ENCODE data around the gene CFAP53. TPM values are rescaled to one million over a fixed set of nuclear protein-coding genes. Genes with fewer than 3 reads are reported as not detected.
"Not testable (repeated sequence)": the region's sequence is repeated elsewhere in the genome, so short reads cannot be mapped to it uniquely, and the experiment has no call there.

Gene CFAP53
- total RNA-seq, 1 experiment from 2014 or later: 0.34 TPM

DNA sequence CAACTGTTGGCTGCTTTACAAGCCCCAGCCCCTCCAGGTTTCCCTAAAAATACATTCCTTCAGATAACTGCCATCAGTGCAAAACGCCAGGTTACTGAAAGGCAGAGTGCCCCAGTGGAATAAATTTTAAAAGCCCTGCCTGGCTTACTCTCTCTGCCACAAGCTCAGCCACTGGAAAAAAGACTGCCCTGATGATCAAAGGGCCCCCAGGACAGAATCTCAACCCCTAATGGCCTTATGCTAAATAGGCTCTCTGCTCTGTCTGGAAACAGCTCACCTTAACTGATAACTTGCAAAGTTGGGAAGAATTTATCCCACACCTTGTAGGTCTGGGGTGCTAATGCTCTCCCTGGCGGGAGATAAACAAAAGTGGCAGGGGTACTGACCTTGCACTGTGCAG lies 33.9 kb downstream of the CFAP53 start:
- no peaks in the 10 kb centered on the region for H3K9me2 ChIP-seq (replicated peaks; ENCODE audit: insufficient read depth, low read length)
- H3K36me3 ChIP-seq (ENCODE audit: insufficient read depth, low read length): no peaks in the 10 kb centered on the region
- no peak overlapping the region for H3K9ac ChIP-seq (ENCODE audit: low read length)
- H4K20me1 ChIP-seq (ENCODE audit: insufficient read depth, low read depth, low read length): no peaks in the 10 kb centered on the region
- H3K27me3 ChIP-seq (ENCODE audit: low read length): no peaks in the 10 kb centered on the region
- no peak overlapping the region for H3K4me2 ChIP-seq (ENCODE audit: low read depth, low read length, poor library complexity, severe bottlenecking)
- H3K79me2 ChIP-seq (ENCODE audit: low read length): no peaks in the 10 kb centered on the region
- H3K4me3 ChIP-seq (ENCODE audit: low read length): no peak overlapping the region
- DNase-seq: no peak
- H3K27ac ChIP-seq (ENCODE audit: low read length): no peak overlapping the region
- H2AFZ ChIP-seq (ENCODE audit: low read length): no peak overlapping the region
- H3K4me1 ChIP-seq (ENCODE audit: low read length): no peaks in the 10 kb centered on the region
- H3K9me3 ChIP-seq (ENCODE audit: low read length): no peaks in the 10 kb centered on the region

DNA sequence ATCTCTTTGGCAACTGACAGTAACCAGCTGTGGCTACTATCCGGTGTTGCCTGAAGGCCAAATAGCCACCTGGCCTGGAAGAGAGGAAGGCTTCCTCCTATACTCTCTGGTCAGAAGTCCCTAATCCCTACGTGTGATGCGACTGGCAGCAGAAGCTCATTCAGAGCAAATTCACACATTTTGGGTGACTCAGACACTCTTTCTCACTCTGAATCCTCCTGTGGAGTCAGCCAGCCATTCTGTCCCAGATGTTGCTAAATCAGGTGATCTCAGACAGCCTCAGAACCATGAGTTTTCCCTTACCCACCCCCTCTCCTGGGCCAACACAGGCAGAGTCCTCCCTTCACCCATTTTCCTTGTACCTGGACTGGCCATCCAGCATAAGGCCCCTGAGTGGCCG lies 34.7 kb downstream of the CFAP53 start:
- DNase-seq: no peak

DNA sequence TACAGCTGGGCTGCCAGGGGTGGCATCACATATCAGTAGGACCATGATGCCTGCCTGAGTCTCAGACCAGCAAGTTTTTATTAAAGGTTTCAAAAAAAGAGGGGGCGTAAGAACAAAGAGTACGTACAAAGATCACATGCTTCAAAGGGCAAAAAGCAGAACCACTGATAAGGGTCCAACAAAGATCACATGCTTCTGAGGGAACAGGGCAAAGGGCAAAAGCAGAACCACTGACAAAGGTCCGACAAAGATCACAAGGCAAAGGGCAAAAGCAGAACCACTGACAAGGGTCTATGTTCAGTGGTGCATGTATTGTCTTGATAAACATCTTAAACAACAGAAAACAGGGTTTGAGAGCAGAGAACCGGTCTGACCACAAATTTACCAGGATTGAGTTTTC lies 46.0 kb downstream of the CFAP53 start:
- not testable (repeated sequence) for H3K9me3 ChIP-seq (ENCODE audit: low read length); H3K79me2 ChIP-seq (ENCODE audit: low read length); H3K27me3 ChIP-seq (ENCODE audit: low read length); H3K4me2 ChIP-seq (ENCODE audit: low read depth, low read length, poor library complexity, severe bottlenecking); DNase-seq; H3K36me3 ChIP-seq (ENCODE audit: insufficient read depth, low read length); H3K9ac ChIP-seq (ENCODE audit: low read length); H2AFZ ChIP-seq (ENCODE audit: low read length); H4K20me1 ChIP-seq (ENCODE audit: insufficient read depth, low read depth, low read length); H3K4me3 ChIP-seq (ENCODE audit: low read length); H3K9me2 ChIP-seq (replicated peaks; ENCODE audit: insufficient read depth, low read length); H3K27ac ChIP-seq (ENCODE audit: low read length)
- H3K4me1 ChIP-seq (ENCODE audit: low read length): peaks cover 15% of the 10 kb centered on the region

More for the DNA sequence above, 34.7 kb downstream of the CFAP53 start:
- Histone ChIP-seq H3K4me1 (ENCODE audit: low read length) (no peaks in the 10 kb centered on the region), H3K36me3 (ENCODE audit: insufficient read depth, low read length) (no peaks in the 10 kb centered on the region), H3K4me3 (ENCODE audit: low read length) (no peak overlapping the region), H3K79me2 (ENCODE audit: low read length) (no peaks in the 10 kb centered on the region), H3K9me2 (replicated peaks; ENCODE audit: insufficient read depth, low read length) (no peaks in the 10 kb centered on the region), H3K4me2 (ENCODE audit: low read depth, low read length, poor library complexity, severe bottlenecking) (no peak overlapping the region), H3K9me3 (ENCODE audit: low read length) (no peaks in the 10 kb centered on the region), H4K20me1 (ENCODE audit: insufficient read depth, low read depth, low read length) (no peaks in the 10 kb centered on the region), H2AFZ (ENCODE audit: low read length) (no peak overlapping the region), H3K9ac (ENCODE audit: low read length) (no peak overlapping the region), H3K27ac (ENCODE audit: low read length) (no peak overlapping the region), H3K27me3 (ENCODE audit: low read length) (no peaks in the 10 kb centered on the region)

DNA sequence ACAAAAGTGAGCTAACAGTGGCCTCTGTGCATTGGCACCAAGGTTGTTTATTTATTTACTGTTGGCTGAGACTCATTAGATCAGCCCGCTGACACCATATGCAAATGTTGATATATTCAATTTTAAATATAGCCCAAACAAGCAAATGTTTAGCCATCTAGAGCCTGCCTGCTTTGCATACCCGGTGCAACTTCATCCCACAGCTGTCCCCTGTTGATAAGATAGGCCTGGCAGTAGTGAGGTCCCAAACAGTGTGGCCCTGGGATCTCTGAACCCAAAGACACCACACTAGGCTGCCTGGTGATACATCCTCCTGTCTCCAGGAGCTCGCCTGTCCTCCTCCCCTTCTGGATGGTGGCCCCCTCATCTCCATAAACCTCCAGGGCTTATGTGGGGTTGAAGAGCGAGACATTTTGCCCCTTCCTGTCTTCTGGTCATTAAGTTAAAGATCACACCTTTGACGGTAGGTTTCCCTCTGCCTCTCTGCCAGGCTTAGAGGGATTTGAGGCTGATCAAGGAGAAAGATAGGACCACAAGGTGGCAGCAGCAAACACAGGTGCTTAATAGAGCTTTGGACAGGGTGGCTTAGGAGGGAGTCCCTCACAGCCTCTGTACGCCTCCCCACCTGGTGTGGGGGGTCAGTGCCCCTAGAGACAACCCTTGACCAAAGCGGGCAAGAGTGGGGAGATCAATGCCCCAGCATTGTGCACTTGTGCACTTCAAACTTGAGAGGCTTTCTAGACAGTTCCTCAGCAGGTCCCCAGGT lies 47.7 kb downstream of the CFAP53 start:
- Histone ChIP-seq H4K20me1 (ENCODE audit: insufficient read depth, low read depth, low read length) (no peaks in the 10 kb centered on the region), H3K9me3 (ENCODE audit: low read length) (no peaks in the 10 kb centered on the region), H3K36me3 (ENCODE audit: insufficient read depth, low read length) (no peaks in the 10 kb centered on the region), H3K4me3 (ENCODE audit: low read length) (no peak overlapping the region), H3K4me1 (ENCODE audit: low read length) (peaks cover 15% of the 10 kb centered on the region), H3K4me2 (ENCODE audit: low read depth, low read length, poor library complexity, severe bottlenecking) (peak overlapping the region; percentile 33), H2AFZ (ENCODE audit: low read length) (no peak overlapping the region; the same call in 1 of the 2 replicates), H3K79me2 (ENCODE audit: low read length) (no peaks in the 10 kb centered on the region), H3K9me2 (replicated peaks; ENCODE audit: insufficient read depth, low read length) (no peaks in the 10 kb centered on the region), H3K27ac (ENCODE audit: low read length) (no peak overlapping the region), H3K27me3 (ENCODE audit: low read length) (no peaks in the 10 kb centered on the region), H3K9ac (ENCODE audit: low read length) (no peak overlapping the region; the same call in 1 of the 2 replicates)
- peak; percentile 77 for DNase-seq

DNA sequence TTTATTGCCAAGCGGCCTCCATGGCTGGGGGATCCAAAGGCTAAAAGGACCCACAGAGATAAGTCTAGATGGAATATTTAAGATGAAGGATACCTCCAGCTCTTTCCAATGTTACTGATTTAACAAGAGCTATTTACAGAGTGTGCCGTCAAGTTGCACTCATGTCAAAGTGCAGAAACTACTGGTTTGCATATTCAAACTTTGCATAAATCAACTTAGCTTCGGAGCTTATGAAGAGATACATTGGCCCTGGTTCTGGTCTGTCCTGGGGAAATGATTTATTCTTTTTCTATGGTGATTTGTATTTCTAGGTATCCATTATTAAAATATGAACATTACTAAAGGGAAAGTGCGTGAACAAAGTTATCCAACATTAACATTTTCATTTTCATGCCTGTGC lies 57.0 kb downstream of the CFAP53 start:
- Histone ChIP-seq H3K4me2 (ENCODE audit: low read depth, low read length, poor library complexity, severe bottlenecking) (no peak overlapping the region), H3K27me3 (ENCODE audit: low read length) (no peaks in the 10 kb centered on the region), H3K27ac (ENCODE audit: low read length) (no peak overlapping the region), H4K20me1 (ENCODE audit: insufficient read depth, low read depth, low read length) (no peaks in the 10 kb centered on the region), H3K9me3 (ENCODE audit: low read length) (no peaks in the 10 kb centered on the region), H3K9ac (ENCODE audit: low read length) (no peak overlapping the region), H3K4me1 (ENCODE audit: low read length) (peaks cover 18% of the 10 kb centered on the region), H2AFZ (ENCODE audit: low read length) (no peak overlapping the region), H3K9me2 (replicated peaks; ENCODE audit: insufficient read depth, low read length) (no peaks in the 10 kb centered on the region), H3K79me2 (ENCODE audit: low read length) (no peaks in the 10 kb centered on the region), H3K36me3 (ENCODE audit: insufficient read depth, low read length) (no peaks in the 10 kb centered on the region), H3K4me3 (ENCODE audit: low read length) (no peak overlapping the region)
- DNase-seq: peak; percentile 47

DNA sequence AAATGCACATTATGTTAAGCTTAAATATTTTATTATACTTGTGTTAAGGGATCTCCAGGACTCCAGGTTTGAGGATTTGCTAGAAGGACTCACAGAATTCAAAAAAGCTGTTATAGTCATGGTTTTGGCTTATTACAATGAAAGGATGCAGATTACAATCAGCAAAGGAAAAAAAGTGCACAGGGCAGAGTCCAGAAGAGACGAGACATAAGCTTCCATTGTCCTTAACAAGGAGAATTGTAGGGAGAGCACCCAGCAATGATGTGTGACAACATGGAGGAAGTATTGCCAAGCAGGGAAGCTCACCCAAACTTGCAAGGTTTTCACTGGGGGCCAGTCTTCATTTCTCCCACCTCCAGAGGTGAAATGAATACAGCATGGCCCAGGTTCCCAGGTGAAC lies 58.6 kb downstream of the CFAP53 start:
- peaks cover 17% of the 10 kb centered on the region for H3K4me1 ChIP-seq (ENCODE audit: low read length)

DNA sequence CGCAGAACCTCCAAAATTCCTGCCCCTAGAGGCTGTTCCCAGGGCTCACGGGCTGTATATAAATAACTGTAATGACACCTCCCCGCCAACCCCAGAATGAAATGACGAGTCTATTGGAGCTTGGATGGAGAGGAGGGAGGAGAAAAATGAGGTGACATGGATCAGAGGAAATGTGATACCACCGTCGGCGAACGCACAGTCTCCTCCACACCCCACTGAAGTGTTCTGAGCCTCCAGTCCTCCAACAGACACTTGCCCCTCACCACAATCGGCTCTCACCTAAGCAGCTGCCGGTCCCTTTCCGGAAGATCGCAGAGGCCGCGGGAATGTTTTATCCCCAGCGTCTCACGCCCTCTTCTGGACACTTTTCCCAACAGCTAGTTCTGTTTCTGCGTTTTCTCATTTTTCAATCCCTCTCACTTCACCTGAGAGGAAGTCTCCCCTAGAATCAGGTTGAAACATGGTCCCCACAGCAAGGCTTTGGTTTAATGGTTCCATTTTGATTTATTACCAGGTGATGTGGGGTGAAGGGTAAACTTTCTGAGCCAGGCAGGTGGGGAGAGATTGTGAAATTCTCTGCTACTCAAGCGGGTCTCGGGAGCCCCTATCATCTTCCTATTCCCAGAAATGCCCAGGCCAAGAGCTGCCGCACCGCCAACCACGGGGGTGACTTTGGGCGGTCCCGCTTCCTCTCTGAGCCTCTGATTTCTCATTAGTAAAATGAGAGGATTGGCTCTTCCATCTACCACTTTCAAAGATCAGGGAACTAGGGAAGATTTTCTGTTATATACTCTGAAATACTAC lies 62.3 kb downstream of the CFAP53 start:
- no peak for DNase-seq
- H3K36me3 ChIP-seq (ENCODE audit: insufficient read depth, low read length): no peaks in the 10 kb centered on the region
- no peaks in the 10 kb centered on the region for H3K79me2 ChIP-seq (ENCODE audit: low read length)
- no peak overlapping the region for H3K9ac ChIP-seq (ENCODE audit: low read length)
- no peak overlapping the region for H2AFZ ChIP-seq (ENCODE audit: low read length)
- H3K4me1 ChIP-seq (ENCODE audit: low read length): peaks cover under 1% of the 10 kb centered on the region
- no peak overlapping the region for H3K27ac ChIP-seq (ENCODE audit: low read length)
- H3K9me2 ChIP-seq (replicated peaks; ENCODE audit: insufficient read depth, low read length): no peaks in the 10 kb centered on the region
- H3K4me2 ChIP-seq (ENCODE audit: low read depth, low read length, poor library complexity, severe bottlenecking): no peak overlapping the region
- no peaks in the 10 kb centered on the region for H3K27me3 ChIP-seq (ENCODE audit: low read length)
- no peaks in the 10 kb centered on the region for H4K20me1 ChIP-seq (ENCODE audit: insufficient read depth, low read depth, low read length)
- H3K4me3 ChIP-seq (ENCODE audit: low read length): no peak overlapping the region
- H3K9me3 ChIP-seq (ENCODE audit: low read length): no peaks in the 10 kb centered on the region

More for the DNA sequence above, 58.6 kb downstream of the CFAP53 start:
- Histone ChIP-seq H3K4me3 (ENCODE audit: low read length) (no peak overlapping the region), H3K27ac (ENCODE audit: low read length) (no peak overlapping the region), H3K9ac (ENCODE audit: low read length) (no peak overlapping the region), H4K20me1 (ENCODE audit: insufficient read depth, low read depth, low read length) (no peaks in the 10 kb centered on the region), H3K79me2 (ENCODE audit: low read length) (no peaks in the 10 kb centered on the region), H3K36me3 (ENCODE audit: insufficient read depth, low read length) (no peaks in the 10 kb centered on the region), H2AFZ (ENCODE audit: low read length) (no peak overlapping the region), H3K9me3 (ENCODE audit: low read length) (no peaks in the 10 kb centered on the region), H3K9me2 (replicated peaks; ENCODE audit: insufficient read depth, low read length) (no peaks in the 10 kb centered on the region), H3K4me2 (ENCODE audit: low read depth, low read length, poor library complexity, severe bottlenecking) (no peak overlapping the region), H3K27me3 (ENCODE audit: low read length) (no peaks in the 10 kb centered on the region)
- DNase-seq: no peak

DNA sequence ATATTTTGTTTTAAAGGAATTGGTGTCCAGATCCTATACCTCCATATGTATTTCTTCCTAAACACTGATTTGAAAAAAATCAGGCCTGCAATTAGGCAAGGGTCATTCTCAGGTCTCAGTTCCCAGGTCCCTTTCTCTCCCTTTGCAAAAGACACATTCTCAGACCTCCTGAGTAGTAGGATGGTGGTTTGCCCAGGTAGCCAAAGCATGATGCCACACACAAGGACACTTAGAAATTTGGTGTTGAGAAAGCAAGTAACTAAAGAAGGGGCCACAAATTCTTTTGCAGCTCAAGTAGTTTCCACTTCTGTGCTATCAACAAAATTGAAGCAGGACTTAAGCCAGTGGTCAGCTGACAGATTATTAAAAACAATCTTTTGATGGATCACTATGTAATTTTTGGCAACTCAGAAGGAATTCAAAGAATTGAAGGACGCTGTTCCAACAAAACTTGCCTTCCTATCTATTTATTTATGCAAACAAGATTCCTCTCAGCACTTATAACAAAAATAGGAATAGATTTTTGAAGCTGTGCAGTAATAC lies 64.7 kb downstream of the CFAP53 start:
- Histone ChIP-seq H3K4me1 (ENCODE audit: low read length) (no peaks in the 10 kb centered on the region), H3K27me3 (ENCODE audit: low read length) (no peaks in the 10 kb centered on the region), H3K36me3 (ENCODE audit: insufficient read depth, low read length) (no peaks in the 10 kb centered on the region), H3K27ac (ENCODE audit: low read length) (no peak overlapping the region), H4K20me1 (ENCODE audit: insufficient read depth, low read depth, low read length) (no peaks in the 10 kb centered on the region), H2AFZ (ENCODE audit: low read length) (no peak overlapping the region), H3K4me3 (ENCODE audit: low read length) (no peak overlapping the region), H3K4me2 (ENCODE audit: low read depth, low read length, poor library complexity, severe bottlenecking) (no peak overlapping the region), H3K9me2 (replicated peaks; ENCODE audit: insufficient read depth, low read length) (no peaks in the 10 kb centered on the region), H3K9ac (ENCODE audit: low read length) (no peak overlapping the region), H3K79me2 (ENCODE audit: low read length) (no peaks in the 10 kb centered on the region), H3K9me3 (ENCODE audit: low read length) (no peaks in the 10 kb centered on the region)
- DNase-seq: no peak
